K562 (cell line): ENCODE results near the gene SPINK7. TPM values are rescaled to one million over a fixed set of nuclear protein-coding genes. Genes with fewer than 3 reads are reported as not detected.

ENCODE experiments used
- ATAC-seq: fragments of 200-7000 bp; cut with Tn5 transposase; 3 replicates; pipeline ENCODE4 v1.9.1; 2020; ENCODE audit warnings: moderate library complexity
- BruUV-seq: library from RNA; stranded (reverse); fragments of 400-500 nt; replicated peaks from 2 replicates; lab custom pipeline; 2021; lab: Mats Ljungman, UMichigan
- CTCF ChIA-PET: fragments of 300-600 bp; formaldehyde crosslinking; extraction: SDS; loops from one replicate; lab custom pipeline; 2021; ENCODE audit warnings: low intra/inter-chr PET ratio; lab: Yijun Ruan, JAX
- POLR2A ChIA-PET: fragments of 300-600, 350-650 bp; sonication (Branson Sonifier 250); formaldehyde crosslinking; extraction: SDS; loops from one replicate; lab custom pipeline; 2021; ENCODE audit warnings: antibody characterized with exemption, inconsistent platforms; lab: Yijun Ruan, JAX
- DNase-seq, 4 experiments: peaks; one replicate each; pipeline versions ENCODE4 v3.0.0 to v3.0.0-alpha.2; 2011 to 2018; ENCODE audit warnings: low spot score in 3 of 4, mixed read lengths in 3 of 4; ENCODE audit errors: extremely low read depth in 1 of 4
- FAIRE-seq: peaks from 2 replicates; lab custom pipeline; 2011; peaks lifted over from hg19 to GRCh38; lab: Jason Lieb, UNC
- H2AFZ ChIP-seq: 2 replicates; pipeline ENCODE4 v1.6.0; 2011; ENCODE audit warnings: low read depth, low read length, control low read depth, inconsistent platforms
- H3K27ac ChIP-seq: fragments of 200-600 bp; 3 replicates; pipeline ENCODE4 v1.8.0; 2011; ENCODE audit warnings: low read depth, mild to moderate bottlenecking, control low read depth, inconsistent platforms, low read length, moderate library complexity, mixed read lengths; ENCODE audit errors: extremely low read depth
- H3K27me3 ChIP-seq, 2 experiments: fragments of 300-600 bp in 1 of 2; 2 replicates in 1 of 2; 3 replicates in 1 of 2; pipeline versions ENCODE4 v1.6.0 to v1.8.0; 2011; ENCODE audit warnings: inconsistent platforms in 2 of 2, low read length in 2 of 2, mild to moderate bottlenecking in 1 of 2, mixed read lengths in 1 of 2, moderate library complexity in 1 of 2; ENCODE audit not compliant: control insufficient read depth in 2 of 2, insufficient read depth in 2 of 2
- H3K36me3 ChIP-seq: fragments of 300-600 bp; 3 replicates; pipeline ENCODE4 v1.8.0; 2011; ENCODE audit warnings: mild to moderate bottlenecking, low read length, inconsistent platforms; ENCODE audit not compliant: control insufficient read depth, insufficient read depth
- H3K4me1 ChIP-seq, 2 experiments: fragments of 200-600 bp in 1 of 2; replicated peaks in 1 of 2; 2 replicates in 1 of 2; 3 replicates in 1 of 2; pipeline versions ENCODE4 v1.5.1 to v1.8.0; 2011; ENCODE audit warnings: inconsistent platforms in 2 of 2, low read length in 2 of 2, mild to moderate bottlenecking in 1 of 2, mixed read lengths in 1 of 2, moderate library complexity in 1 of 2; ENCODE audit not compliant: control insufficient read depth in 2 of 2, insufficient read depth in 2 of 2
- H3K4me2 ChIP-seq: 2 replicates; pipeline ENCODE4 v1.6.1; 2011; ENCODE audit warnings: low read length, control low read depth, inconsistent platforms, mixed read lengths; ENCODE audit not compliant: insufficient read depth
- H3K4me3 ChIP-seq: fragments of 200-600 bp; sonication (generic), shearing (Covaris generic); 2 replicates; pipeline ENCODE4 v1.5.1; 2016; ENCODE audit warnings: control low read depth, inconsistent platforms
- H3K79me2 ChIP-seq: fragments of 200-600 bp; 3 replicates; pipeline ENCODE4 v1.8.0; 2011; ENCODE audit warnings: low read length, inconsistent platforms; ENCODE audit not compliant: control insufficient read depth, insufficient read depth
- H3K9ac ChIP-seq, 2 experiments: 2 replicates each; pipeline versions ENCODE4 v1.6.0 to v1.6.1; 2011; ENCODE audit warnings: low read depth in 2 of 2, low read length in 2 of 2, control low read depth in 1 of 2, inconsistent platforms in 1 of 2, mild to moderate bottlenecking in 1 of 2, mixed read lengths in 1 of 2; ENCODE audit not compliant: insufficient read depth in 1 of 2
- H3K9me1 ChIP-seq: one replicate; pipeline ENCODE4 v1.6.0; 2011; ENCODE audit warnings: inconsistent platforms, mild to moderate bottlenecking, low read length, moderate library complexity; ENCODE audit not compliant: control insufficient read depth, insufficient read depth
- H3K9me3 ChIP-seq: replicated peaks from 2 replicates; pipeline ENCODE4 v1.5.1; 2011; ENCODE audit warnings: low read depth, low read length, inconsistent platforms; ENCODE audit not compliant: control insufficient read depth, insufficient read depth
- H4K20me1 ChIP-seq: replicated peaks from 2 replicates; pipeline ENCODE4 v1.6.1; 2011; ENCODE audit warnings: low read length, inconsistent platforms, mixed read lengths; ENCODE audit not compliant: control insufficient read depth, insufficient read depth
- FUS ChIP-seq: fragments of 200-400 bp; formaldehyde crosslinking; optimal IDR thresholded peaks from 2 replicates; pipeline ENCODE3; 2017; ENCODE audit warnings: low read depth, low read length
- GATAD2B ChIP-seq: fragments of 450-650 bp; IDR thresholded peaks from 2 replicates; pipeline ENCODE4 v1.6.1; 2017; ENCODE audit warnings: mild to moderate bottlenecking, borderline replicate concordance
- GTF2E2 ChIP-seq: fragments of 200-800 bp; sonication (Bioruptor generic); IDR thresholded peaks from 2 replicates; pipeline ENCODE4 v1.6.1; 2016; ENCODE audit warnings: missing genetic modification characterization, missing compliant biosample characterization
- HDGF ChIP-seq: fragments of 450-650 bp; IDR thresholded peaks from 2 replicates; pipeline ENCODE4 v1.6.1; 2016
- HNRNPLL ChIP-seq: fragments of 200-400 bp; formaldehyde crosslinking; IDR thresholded peaks from 2 replicates; pipeline ENCODE4 v1.6.1; 2017; ENCODE audit warnings: low read length, low read depth, mild to moderate bottlenecking; ENCODE audit not compliant: poor library complexity, severe bottlenecking
- MEF2A ChIP-seq: IDR thresholded peaks from 2 replicates; pipeline ENCODE4 v1.6.1; 2011; ENCODE audit warnings: low read depth, mild to moderate bottlenecking, low read length, moderate library complexity; ENCODE audit not compliant: control insufficient read depth
- NFIX ChIP-seq: fragments of 250-450 bp; sonication (Bioruptor Pico); IDR thresholded peaks from 2 replicates; pipeline ENCODE4 v1.4.0; 2020; ENCODE audit warnings: low read depth, mild to moderate bottlenecking, moderate library complexity
- RCOR1 ChIP-seq, 2 experiments: IDR thresholded peaks; 2 replicates each; pipeline ENCODE4 v1.6.1; 2012; ENCODE audit warnings: low read depth in 2 of 2, low read length in 2 of 2, borderline replicate concordance in 1 of 2, improper control_type of control experiment in 1 of 2
- ZNF551 ChIP-seq: fragments of 250-450 bp; sonication (Bioruptor Pico); IDR thresholded peaks from 2 replicates; pipeline ENCODE4 v1.5.0; 2021; ENCODE audit warnings: mild to moderate bottlenecking, moderate library complexity
- ZNF76 ChIP-seq: fragments of 250-450 bp; sonication (Bioruptor Pico); IDR thresholded peaks from 2 replicates; pipeline ENCODE4 v1.4.0; 2020; ENCODE audit warnings: mild to moderate bottlenecking, moderate library complexity, borderline replicate concordance
- ZNF785 ChIP-seq: fragments of 250-450 bp; sonication (Bioruptor Pico); IDR thresholded peaks from 2 replicates; pipeline ENCODE4 v1.4.0; 2020; ENCODE audit warnings: mild to moderate bottlenecking
- WGBS: fragments of 100-300 bp; shearing (Covaris generic); methylation state at CpG from one replicate; pipeline ENCODE4 v1.1.6; 2016; ENCODE audit warnings: low coverage, mixed read lengths; ENCODE audit not compliant: insufficient coverage; ENCODE audit errors: missing lambda C conversion rate; 5-methylcytosine and 5-hydroxymethylcytosine counted together
- in situ Hi-C: fragments of 300-500 bp; cut with MboI; formaldehyde crosslinking; loops from 4 replicates; pipeline ENCODE4 v1.15.0; 2018; ENCODE audit warnings: inconsistent platforms, mixed read lengths
- intact Hi-C: fragments of 100-400 bp; cut with micrococcal nuclease; formaldehyde crosslinking; loops from 2 replicates; pipeline ENCODE4 v1.14.2; 2022
- polyA plus RNA-seq, 8 experiments: library from polyadenylated mRNA; depleted of rRNA in 4 of 8; stranded (reverse) in 5 of 8; unstranded in 3 of 8; fragments of >200 nt; fragmentation: Nextera tagmentation in 2 of 8; fragmentation: Illumina TruSeq in 1 of 8; extraction: Ambion mirVana in 2 of 8; extraction: Trizol in 1 of 8; gene quantifications; 2 replicates each; pipeline versions ENCODE4 v1.2.1 to v1.2.3, GENCODE V29; 2011 to 2014; ENCODE audit warnings: inconsistent platforms in 1 of 8, missing spikeins in 1 of 8
- total RNA-seq, 7 experiments: library from RNA; depleted of rRNA in 6 of 7; stranded (reverse); fragments of >200 nt in 6 of 7; fragmentation: Illumina TruSeq in 2 of 7; extraction: Trizol in 2 of 7; gene quantifications; 2 replicates each; pipeline versions ENCODE4 v1.2.1 to v1.2.3, GENCODE V29; 2011 to 2021; ENCODE audit warnings: low replicate concordance in 1 of 7
- TF ChIP-seq, protein P1 (sequence below), 2 experiments: IDR thresholded peaks; 2 replicates each; pipeline ENCODE4 v1.6.1; 2012; ENCODE audit warnings: improper control_type of control experiment in 2 of 2, low read depth in 2 of 2, low read length in 2 of 2, borderline replicate concordance in 1 of 2
- TF ChIP-seq, protein P2 (sequence below): fragments of 250-450 bp; sonication (Bioruptor Pico); IDR thresholded peaks from 2 replicates; pipeline ENCODE4 v1.4.0; 2020; ENCODE audit warnings: borderline replicate concordance

SPINK7 gene
- total and polyA plus RNA-seq, 9 of the 15 experiments (the other 6 are each of a cell fraction or from before 2014, with no cell fraction given): not detected

DNA sequence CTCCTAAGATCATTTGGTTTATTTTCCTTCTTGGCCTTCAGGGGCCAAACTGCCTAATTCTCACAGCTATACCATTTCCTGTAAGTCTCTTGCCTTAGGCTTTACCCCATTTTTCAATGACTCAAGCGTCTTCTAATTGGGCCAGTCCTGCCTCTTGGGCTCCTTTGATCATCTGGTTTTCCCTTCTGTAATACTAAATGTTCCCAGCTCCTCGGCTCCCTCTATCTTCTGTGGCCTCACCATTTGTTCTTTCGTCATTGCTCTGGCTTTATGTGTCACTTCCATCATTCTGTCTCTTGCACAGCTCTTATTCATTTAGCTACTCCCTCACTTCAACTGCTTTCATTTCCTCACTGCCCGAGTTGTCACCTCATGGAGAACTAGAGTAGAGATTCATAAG is 14.5 kb upstream of the SPINK7 start:
- CTCF ChIA-PET: no interaction called here

More for the DNA sequence above, 14.5 kb upstream of the SPINK7 start:
- no peak for FAIRE-seq
- intact Hi-C loops: loop anchor here (10.0 kb wide), 1 partner anchor 437 kb away; no protein-coding TSS in a partner anchor
- POLR2A ChIA-PET: no interaction called here
- DNase-seq: no peak
- TF ChIP-seq NFIX (CRISPR knock-in tag): no peak
- no peak for TF ChIP-seq FUS
- no peak for TF ChIP-seq ZNF785 (CRISPR knock-in tag)
- TF ChIP-seq, protein P1, sequence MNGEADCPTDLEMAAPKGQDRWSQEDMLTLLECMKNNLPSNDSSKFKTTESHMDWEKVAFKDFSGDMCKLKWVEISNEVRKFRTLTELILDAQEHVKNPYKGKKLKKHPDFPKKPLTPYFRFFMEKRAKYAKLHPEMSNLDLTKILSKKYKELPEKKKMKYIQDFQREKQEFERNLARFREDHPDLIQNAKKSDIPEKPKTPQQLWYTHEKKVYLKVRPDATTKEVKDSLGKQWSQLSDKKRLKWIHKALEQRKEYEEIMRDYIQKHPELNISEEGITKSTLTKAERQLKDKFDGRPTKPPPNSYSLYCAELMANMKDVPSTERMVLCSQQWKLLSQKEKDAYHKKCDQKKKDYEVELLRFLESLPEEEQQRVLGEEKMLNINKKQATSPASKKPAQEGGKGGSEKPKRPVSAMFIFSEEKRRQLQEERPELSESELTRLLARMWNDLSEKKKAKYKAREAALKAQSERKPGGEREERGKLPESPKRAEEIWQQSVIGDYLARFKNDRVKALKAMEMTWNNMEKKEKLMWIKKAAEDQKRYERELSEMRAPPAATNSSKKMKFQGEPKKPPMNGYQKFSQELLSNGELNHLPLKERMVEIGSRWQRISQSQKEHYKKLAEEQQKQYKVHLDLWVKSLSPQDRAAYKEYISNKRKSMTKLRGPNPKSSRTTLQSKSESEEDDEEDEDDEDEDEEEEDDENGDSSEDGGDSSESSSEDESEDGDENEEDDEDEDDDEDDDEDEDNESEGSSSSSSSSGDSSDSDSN (IDR thresholded peaks at IDR 0.05; ENCODE audit: borderline replicate concordance in 1 of 2, low read depth in 2 of 2, low read length in 2 of 2): no peak
- no peak for TF ChIP-seq ZNF551
- no peak for TF ChIP-seq ZNF76
- TF ChIP-seq, protein P2, sequence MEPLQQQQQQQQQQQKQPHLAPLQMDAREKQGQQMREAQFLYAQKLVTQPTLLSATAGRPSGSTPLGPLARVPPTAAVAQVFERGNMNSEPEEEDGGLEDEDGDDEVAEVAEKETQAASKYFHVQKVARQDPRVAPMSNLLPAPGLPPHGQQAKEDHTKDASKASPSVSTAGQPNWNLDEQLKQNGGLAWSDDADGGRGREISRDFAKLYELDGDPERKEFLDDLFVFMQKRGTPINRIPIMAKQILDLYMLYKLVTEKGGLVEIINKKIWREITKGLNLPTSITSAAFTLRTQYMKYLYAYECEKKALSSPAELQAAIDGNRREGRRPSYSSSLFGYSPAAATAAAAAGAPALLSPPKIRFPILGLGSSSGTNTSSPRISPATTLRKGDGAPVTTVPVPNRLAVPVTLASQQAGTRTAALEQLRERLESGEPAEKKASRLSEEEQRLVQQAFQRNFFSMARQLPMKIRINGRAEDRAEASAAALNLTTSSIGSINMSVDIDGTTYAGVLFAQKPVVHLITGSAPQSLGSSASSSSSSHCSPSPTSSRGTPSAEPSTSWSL (CRISPR knock-in tag): no peak
- no peak for TF ChIP-seq RCOR1 (IDR thresholded peaks at IDR 0.05; ENCODE audit: borderline replicate concordance in 1 of 2, low read depth in 2 of 2, low read length in 2 of 2)
- TF ChIP-seq HNRNPLL: no peak
- TF ChIP-seq HDGF: no peak
- no peak for TF ChIP-seq GTF2E2 (tag)
- TF ChIP-seq GATAD2B: no peak
- no peak for TF ChIP-seq MEF2A
- in situ Hi-C loops: no loop called here
- Histone ChIP-seq H3K9ac (no peak overlapping the region), H3K4me3 (no peak overlapping the region), H3K27me3 (no peaks in the 10 kb centered on the region), H3K9me3 (no peaks in the 10 kb centered on the region), H3K27ac (no peak overlapping the region), H4K20me1 (no peaks in the 10 kb centered on the region), H3K36me3 (no peaks in the 10 kb centered on the region), H3K79me2 (no peaks in the 10 kb centered on the region), H3K9me1 (no peaks in the 10 kb centered on the region), H3K4me2 (no peak overlapping the region), H2AFZ (no peak overlapping the region), H3K4me1 (no peaks in the 10 kb centered on the region)
- 0% methylated on average over 4 of the region's 4 CpGs for WGBS
- no peak for ATAC-seq
- no TSS peak for BruUV-seq
